Small intestine (tissue), 7 donors: ENCODE results near the gene MTRF1L. TPM values are rescaled to one million over a fixed set of nuclear protein-coding genes. Genes with fewer than 3 reads are reported as not detected.

Source experiments
- DNase-seq, 2 donors: peaks; one replicate each; pipeline versions ENCODE4 v3.0.0 to v3.0.0-alpha.2; 2013
- FAIRE-seq: peaks from 2 replicates; lab custom pipeline; 2012; peaks lifted over from hg19 to GRCh38; lab: Jason Lieb, UNC
- H3K27ac ChIP-seq, 3 donors: one replicate each; pipeline ENCODE4 v1.5.1; 2013; ENCODE audit warnings: low read length in 2 of 3, mild to moderate bottlenecking in 2 of 3, control low read depth in 1 of 3, inconsistent platforms in 1 of 3, low read depth in 1 of 3, moderate library complexity in 1 of 3
- H3K27me3 ChIP-seq, 3 donors: one replicate each; pipeline ENCODE4 v1.6.1; 2013; ENCODE audit warnings: low read length in 3 of 3, inconsistent platforms in 1 of 3; ENCODE audit not compliant: control insufficient read depth in 3 of 3, insufficient read depth in 3 of 3
- H3K36me3 ChIP-seq, 3 donors: one replicate each; pipeline ENCODE4 v1.6.1; 2013; ENCODE audit warnings: low read length in 3 of 3, inconsistent platforms in 1 of 3, low read depth in 1 of 3, mild to moderate bottlenecking in 1 of 3, moderate library complexity in 1 of 3; ENCODE audit not compliant: control insufficient read depth in 3 of 3, insufficient read depth in 2 of 3
- H3K4me1 ChIP-seq, 3 donors: one replicate each; pipeline ENCODE4 v1.6.1; 2013; ENCODE audit warnings: low read length in 2 of 3, inconsistent platforms in 1 of 3, low read depth in 1 of 3, mild to moderate bottlenecking in 1 of 3, moderate library complexity in 1 of 3; ENCODE audit not compliant: control insufficient read depth in 3 of 3, insufficient read depth in 2 of 3
- H3K4me3 ChIP-seq, 3 donors: one replicate each; pipeline ENCODE4 v1.5.1; 2013; ENCODE audit warnings: low read length in 3 of 3, control low read depth in 1 of 3, inconsistent platforms in 1 of 3, low read depth in 1 of 3, mild to moderate bottlenecking in 1 of 3, moderate library complexity in 1 of 3
- H3K9me3 ChIP-seq, 2 donors: one replicate each; pipeline ENCODE4 v1.6.1; 2013; ENCODE audit warnings: low read depth in 1 of 2, low read length in 1 of 2; ENCODE audit not compliant: control insufficient read depth in 2 of 2, insufficient read depth in 1 of 2
- WGBS, 3 donors: extraction: QIAGEN DNeasy Blood & Tissue Kit; methylation state at CpG; one replicate each; pipeline ENCODE4 v1.1.7; 2013; 5-methylcytosine and 5-hydroxymethylcytosine counted together
- polyA plus RNA-seq, 4 donors: library from polyadenylated mRNA; stranded (reverse) in 3 of 4; unstranded in 1 of 4; fragments of 200-250 nt in 3 of 4; fragments of 120-200 nt in 1 of 4; gene quantifications; one replicate each; pipeline versions ENCODE4 v1.2.1 to v1.2.3, GENCODE V29; 2013
- donor health status: healthy with polysubstance abuse.
- donor health status: control.
- donor health status: control.
- donor health status: Bipolar disorder and iron deficiency.
- donor health status: healthy.

MTRF1L gene
- polyA plus RNA-seq, 4 donors = 9.9 to 18.6 (median 14.9) TPM

DNA sequence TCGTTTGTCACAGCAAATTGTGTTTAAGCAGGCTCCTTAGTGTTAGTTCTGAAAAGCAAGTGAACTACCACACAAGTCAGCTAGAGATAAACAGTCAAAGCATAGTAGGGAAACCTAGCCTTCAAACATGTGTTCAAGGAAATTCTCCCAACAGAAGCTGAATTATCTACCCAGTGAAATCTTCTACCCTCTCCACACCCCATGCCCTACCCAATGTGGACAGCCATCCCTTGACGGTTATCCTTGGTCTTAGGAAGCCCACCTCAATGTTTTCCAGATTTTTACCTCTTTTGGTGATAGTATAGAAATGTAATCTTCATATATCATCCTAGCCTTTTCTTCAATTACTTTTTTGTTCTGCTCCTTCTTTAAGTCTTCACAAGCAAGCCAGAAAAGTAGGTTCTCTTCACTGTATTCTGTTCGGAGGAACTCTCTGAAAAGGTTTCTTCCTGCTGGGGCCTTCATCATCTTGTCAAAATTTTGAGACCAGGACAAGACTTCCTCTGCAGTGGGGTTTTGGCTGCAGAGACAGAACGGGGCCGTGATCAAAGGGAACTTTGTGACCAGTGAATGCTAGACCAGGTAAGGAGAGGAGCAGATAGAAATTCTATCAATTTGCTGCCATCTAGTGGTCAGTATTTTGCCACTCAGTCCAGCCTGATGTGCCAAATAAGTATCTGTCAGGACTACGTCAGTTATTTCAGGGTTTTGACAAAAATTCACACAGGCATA, 21.6 kb upstream of the MTRF1L start:
- no peaks in the 10 kb centered on the region for H3K36me3 ChIP-seq
- FAIRE-seq = no peak
- DNase-seq = peak; percentile 65 to 71
- WGBS, 3 donors = 32 to 42% (median 40%) methylated on average over 6 of the region's 6 CpGs
- H3K9me3 ChIP-seq = no peaks in the 10 kb centered on the region
- no peaks in the 10 kb centered on the region for H3K27me3 ChIP-seq
- no peaks in the 10 kb centered on the region for H3K4me1 ChIP-seq
- H3K27ac ChIP-seq = no peak overlapping the region
- H3K4me3 ChIP-seq = no peak overlapping the region

DNA sequence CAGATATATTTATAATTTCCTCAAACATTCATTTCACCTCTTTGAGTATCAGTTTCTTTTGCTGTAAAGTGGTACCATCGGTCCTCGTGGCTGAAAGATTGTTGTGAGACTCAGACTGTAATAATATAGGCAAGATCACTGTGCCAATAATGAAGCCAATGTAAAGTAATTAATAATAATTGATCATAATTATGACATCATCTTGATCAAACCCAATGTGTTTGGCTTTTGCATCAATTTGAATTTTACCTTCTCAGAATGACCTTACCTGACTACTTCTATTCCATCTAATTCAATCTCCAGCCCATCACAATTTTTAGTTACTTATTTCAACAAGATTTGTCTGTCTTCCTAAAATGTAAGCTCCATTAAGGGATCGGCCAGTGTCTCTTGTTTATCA, 15.8 kb upstream of the MTRF1L start:
- Histone ChIP-seq H3K9me3 (no peaks in the 10 kb centered on the region), H3K27me3 (no peaks in the 10 kb centered on the region), H3K4me3 (no peak overlapping the region), H3K27ac (no peak overlapping the region), H3K36me3 (no peaks in the 10 kb centered on the region), H3K4me1 (no peaks in the 10 kb centered on the region)
- FAIRE-seq (no peak), DNase-seq (no peak)
- 89 to 91% (median 90%) methylated on average over 3 of the region's 3 CpGs for WGBS, 3 donors

DNA sequence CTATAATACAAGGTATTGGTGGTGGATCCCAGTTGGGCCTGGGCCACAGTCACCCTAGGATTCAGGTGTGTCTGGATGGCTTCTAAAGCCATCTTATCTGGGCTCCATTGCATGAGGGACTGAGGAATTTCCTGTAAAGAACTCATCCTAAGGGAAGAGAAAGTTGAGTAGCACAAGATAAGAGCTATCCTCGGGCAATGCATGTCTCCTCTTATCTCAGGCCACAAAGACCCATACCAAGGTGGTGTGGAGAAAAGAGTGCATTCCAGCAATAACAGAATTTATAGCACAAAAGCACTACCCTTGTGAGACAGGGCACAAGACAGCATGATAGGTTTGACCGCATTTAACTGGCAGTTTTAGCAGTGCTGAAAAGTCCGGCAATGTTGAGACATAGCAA, 14.3 kb upstream of the MTRF1L start:
- 70 to 82% (median 75%) methylated on average over 3 of the region's 3 CpGs for WGBS, 3 donors
- Histone ChIP-seq H3K9me3 (no peaks in the 10 kb centered on the region), H3K36me3 (no peaks in the 10 kb centered on the region), H3K27ac (no peak overlapping the region), H3K4me1 (no peaks in the 10 kb centered on the region), H3K4me3 (no peak overlapping the region), H3K27me3 (peaks cover 0 to 4% (median 0%) of the 10 kb centered on the region in 3 donors)
- FAIRE-seq (no peak), DNase-seq (no peak)

DNA sequence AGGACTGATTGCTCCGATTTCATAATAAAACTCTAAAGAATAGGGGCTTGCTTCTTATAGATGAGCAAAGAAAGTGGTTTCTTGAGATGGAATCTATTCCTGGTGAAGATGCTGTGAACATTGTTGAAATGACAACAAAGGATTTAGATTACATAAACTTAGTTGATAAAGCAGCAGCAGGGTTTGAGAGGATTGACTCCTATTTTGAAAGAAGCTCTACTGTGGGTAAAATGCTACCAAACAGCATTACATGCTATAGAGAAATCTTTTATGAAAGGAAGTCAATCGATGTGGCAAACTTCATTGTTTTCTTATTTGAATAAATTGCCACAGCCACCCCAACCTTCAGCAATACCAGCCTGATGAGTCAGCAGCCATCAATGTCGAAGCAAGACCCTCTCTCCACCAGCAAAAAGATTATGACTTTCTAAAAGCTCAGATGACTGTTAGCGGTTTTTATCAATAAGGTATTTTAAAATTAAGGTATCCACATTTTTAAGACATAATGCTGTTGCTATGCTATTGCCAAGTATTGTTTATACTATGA, 12.7 kb upstream of the MTRF1L start:
- Histone ChIP-seq H3K4me3 (no peak overlapping the region), H3K4me1 (no peaks in the 10 kb centered on the region), H3K36me3 (no peaks in the 10 kb centered on the region), H3K27me3 (peaks cover 0 to 4% (median 0%) of the 10 kb centered on the region in 3 donors), H3K9me3 (no peaks in the 10 kb centered on the region), H3K27ac (no peak overlapping the region)
- no peak for DNase-seq
- FAIRE-seq = no peak
- 77 to 83% (median 79%) methylated on average over 4 of the region's 4 CpGs for WGBS, 3 donors

DNA sequence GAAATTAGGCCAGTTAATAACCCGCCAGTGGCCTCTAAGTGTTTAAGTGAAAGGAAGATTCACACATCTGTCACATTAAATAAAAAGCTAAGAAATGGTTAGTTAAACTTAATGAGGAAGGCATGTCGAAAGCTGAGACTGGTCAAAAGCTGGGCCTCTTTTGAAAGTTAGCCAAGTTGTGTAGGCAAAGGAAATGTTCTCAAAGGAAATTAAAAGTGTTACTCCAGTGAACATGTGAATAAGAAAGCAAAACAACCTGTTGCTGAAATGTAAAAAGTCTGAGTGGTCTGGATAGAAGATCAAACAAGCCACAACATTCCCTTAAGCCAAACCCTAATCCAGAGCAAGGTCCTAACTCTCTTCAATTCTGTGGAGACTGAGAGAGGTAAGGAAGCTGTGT, 10.9 kb upstream of the MTRF1L start:
- Histone ChIP-seq H3K36me3 (no peaks in the 10 kb centered on the region), H3K27me3 (peaks cover 0 to 4% (median 0%) of the 10 kb centered on the region in 3 donors), H3K9me3 (no peaks in the 10 kb centered on the region), H3K4me3 (no peak overlapping the region), H3K4me1 (no peaks in the 10 kb centered on the region), H3K27ac (no peak overlapping the region)
- DNase-seq = no peak
- FAIRE-seq = no peak
- WGBS, 3 donors = 49 to 81% (median 74%) methylated on average over 2 of the region's 2 CpGs

DNA sequence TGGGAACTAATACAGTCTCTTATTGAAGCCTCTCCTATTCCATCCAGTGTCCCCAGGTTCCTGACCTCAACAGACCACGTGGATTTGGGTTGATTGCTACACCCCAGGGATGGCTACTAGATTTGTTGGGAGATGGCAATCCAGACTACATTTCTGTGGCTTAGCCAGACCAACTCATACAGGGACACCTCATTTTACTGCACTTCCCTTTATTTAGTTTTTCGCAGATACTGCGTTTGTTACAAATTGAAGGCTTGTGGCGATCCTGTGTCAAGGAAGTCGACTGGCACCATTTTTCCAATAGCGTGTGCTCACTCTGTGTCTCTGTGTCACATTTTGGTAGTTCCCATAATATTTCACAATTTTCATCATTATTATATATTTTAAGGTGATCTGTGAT, 10.3 kb upstream of the MTRF1L start:
- Histone ChIP-seq H3K4me3 (no peak overlapping the region), H3K9me3 (no peaks in the 10 kb centered on the region), H3K4me1 (no peaks in the 10 kb centered on the region), H3K27me3 (peaks cover 0 to 4% (median 0%) of the 10 kb centered on the region in 3 donors), H3K36me3 (no peaks in the 10 kb centered on the region), H3K27ac (no peak overlapping the region)
- 83 to 91% (median 86%) methylated on average over 6 of the region's 6 CpGs for WGBS, 3 donors
- FAIRE-seq = no peak
- DNase-seq = no peak

DNA sequence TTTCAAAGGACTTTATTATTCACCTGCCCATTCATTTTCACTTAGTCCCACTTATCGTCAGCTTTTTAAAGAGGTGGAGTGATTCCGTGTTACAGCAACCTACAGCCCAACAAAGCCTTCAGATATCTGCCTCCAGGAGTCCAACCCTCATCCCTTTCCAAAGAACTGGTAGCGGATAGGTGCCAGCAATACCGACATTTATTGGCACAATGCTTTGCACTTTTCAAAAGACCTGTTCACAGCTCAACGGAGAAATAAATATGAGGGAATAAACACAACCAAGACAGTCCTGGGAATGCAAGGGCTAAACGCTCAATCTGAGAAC, 819 bp upstream of the MTRF1L start:
- H3K27ac ChIP-seq = peak overlapping the region; percentile 52 to 90 (median 90)
- no peaks in the 10 kb centered on the region for H3K36me3 ChIP-seq
- peaks cover 2 to 7% (median 6%) of the 10 kb centered on the region in 3 donors for H3K4me1 ChIP-seq
- DNase-seq (no peak), FAIRE-seq (no peak)
- H3K4me3 ChIP-seq = peak overlapping the region; percentile 80 to 93 (median 88)
- H3K9me3 ChIP-seq = no peaks in the 10 kb centered on the region
- H3K27me3 ChIP-seq = no peaks in the 10 kb centered on the region
- 1 to 4% (median 2%) methylated on average over 6 of the region's 6 CpGs for WGBS, 3 donors

DNA sequence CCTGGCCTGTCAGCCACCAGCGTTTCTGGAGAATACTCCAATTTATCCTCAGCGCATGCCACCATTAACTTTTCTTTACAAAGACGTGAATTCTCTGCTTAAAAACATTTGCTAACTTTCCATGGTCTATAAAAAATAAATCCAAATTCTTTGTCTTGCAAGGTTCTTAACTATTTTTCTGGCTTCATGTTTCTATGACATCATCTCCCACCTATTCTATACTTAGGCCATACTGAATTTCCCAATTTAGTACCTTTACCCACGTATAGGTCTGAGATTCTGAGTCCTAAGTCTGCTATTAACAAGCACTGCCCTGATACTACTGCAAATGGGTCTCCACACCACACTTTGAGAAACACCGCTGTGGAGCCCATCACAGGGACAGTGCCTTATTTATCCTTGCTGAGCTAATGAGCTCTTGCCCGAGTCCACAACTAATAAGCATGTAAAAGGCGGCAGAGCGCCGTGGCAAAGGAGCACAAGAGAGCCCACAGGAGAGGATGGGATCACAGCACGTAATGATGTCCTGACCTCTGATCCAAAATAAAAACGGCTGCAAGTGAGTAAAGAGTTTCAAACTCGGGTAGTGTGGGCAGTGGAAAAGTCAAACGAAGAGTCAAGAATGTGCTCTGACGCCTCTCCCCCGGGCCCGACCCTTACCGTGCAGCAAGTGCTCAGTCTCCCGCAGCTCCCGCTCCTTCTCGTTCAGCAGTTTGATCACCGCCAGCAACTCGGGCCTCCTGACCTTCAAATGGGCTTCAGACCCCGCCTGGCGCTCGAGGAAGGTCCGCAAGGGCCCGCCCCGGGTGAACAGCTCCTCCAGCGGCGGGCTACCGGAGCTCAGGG, 519 bp downstream of the MTRF1L start:
- DNase-seq (peak; percentile 32 to 48), FAIRE-seq (no peak)
- Histone ChIP-seq H3K4me1 (peaks cover 2 to 7% (median 6%) of the 10 kb centered on the region in 3 donors), H3K36me3 (peaks cover 0 to 4% (median 0%) of the 10 kb centered on the region in 3 donors), H3K9me3 (no peaks in the 10 kb centered on the region), H3K27ac (peak overlapping the region; percentile 8 to 90 (median 55)), H3K27me3 (no peaks in the 10 kb centered on the region), H3K4me3 (peak overlapping the region; percentile 67 to 88 (median 80))
- WGBS, 3 donors = 2 to 5% (median 4%) methylated on average over 23 to 25 of the region's 31 CpGs
